DMS53 (cell line): ENCODE measurements around the gene PLCD1.
"Not testable (repeated sequence)": the region's sequence is repeated elsewhere in the genome, so short reads cannot be mapped to it uniquely, and the experiment has no call there.

Experiments
- DNase-seq: peaks from one replicate; lab custom pipeline; 2025; lab: John Stamatoyannopoulos, UW

The PLCD1 gene

DNA sequence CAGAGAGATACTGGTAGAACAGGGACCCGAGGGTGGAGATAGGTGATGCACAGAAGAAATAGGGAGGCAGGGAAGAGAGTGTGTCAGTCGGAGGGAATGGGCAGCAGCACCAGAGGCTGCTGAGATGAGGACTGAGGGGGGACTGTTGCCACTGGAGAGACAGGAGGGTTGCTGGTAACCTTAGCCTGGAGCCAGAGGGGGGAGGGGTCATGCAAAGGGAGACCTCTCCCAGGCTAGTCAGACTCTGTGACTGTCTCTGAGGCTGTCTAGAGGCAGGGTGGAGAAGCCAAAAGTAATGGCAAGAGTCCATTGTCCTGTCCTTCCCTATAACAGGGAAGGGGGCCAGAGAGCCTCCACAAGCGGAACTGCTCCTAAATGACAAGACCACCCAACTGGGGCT is 7.5 kb upstream of the PLCD1 start:
- no peak for DNase-seq

DNA sequence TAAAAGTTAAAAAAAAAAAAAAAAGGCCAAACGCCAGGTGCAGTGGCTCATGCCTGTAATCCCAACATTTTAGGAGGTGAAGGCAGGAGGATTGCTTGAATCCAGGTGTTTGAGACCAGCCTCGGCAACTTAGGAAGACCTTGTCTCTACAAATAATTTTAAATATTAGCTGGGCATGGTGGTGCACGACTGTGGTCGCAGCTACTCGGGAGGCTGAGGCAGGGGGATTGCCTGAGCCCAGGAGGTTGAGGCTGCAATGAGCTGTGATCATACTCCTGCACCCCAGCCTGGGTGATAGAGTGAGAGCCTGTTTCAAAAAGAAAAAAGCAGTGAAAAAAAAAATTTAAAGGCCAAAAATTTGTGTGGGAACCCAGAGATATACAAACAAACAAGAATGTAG is 6.8 kb upstream of the PLCD1 start:
- no peak for DNase-seq

DNA sequence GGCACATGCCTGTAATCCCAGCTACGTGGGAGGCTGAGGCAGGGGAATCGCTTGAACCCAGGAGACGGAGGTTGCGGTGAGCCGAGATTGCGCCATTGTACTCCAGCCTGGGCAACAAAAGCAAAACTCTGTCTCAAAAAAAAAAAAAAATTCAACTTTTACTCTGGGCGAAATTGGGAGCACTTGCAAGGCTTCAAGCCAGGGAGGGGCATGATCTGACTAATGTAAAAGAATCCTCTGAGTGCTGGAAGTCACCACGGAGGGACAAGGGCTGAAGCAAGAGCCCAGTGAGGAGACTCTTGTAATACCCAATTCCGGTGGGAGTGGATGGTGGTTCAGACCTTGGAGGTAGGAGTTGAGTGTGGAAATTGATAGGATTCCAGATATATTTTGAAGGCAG is 4.9 kb upstream of the PLCD1 start:
- not testable (repeated sequence) for DNase-seq

DNA sequence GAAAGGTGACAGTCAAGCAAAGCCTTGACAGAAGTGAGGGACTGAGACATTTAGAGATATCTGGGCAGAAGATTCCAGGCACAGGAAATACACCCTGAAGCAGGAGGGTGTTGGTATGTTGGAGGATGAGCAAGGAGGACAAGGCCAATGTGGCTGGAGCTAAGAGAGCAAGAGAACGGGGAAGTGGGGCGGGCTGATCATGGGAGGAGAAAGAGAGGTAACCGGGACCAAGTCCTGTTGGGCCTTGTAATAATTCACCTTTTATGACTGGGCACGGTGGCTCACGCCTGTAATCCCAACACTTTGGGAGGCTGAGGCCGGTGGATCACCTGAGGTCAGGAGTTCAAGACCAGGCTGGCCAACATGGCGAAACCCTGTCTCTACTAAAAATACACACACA is 4.1 kb upstream of the PLCD1 start:
- DNase-seq, result not testable (repeated sequence)

DNA sequence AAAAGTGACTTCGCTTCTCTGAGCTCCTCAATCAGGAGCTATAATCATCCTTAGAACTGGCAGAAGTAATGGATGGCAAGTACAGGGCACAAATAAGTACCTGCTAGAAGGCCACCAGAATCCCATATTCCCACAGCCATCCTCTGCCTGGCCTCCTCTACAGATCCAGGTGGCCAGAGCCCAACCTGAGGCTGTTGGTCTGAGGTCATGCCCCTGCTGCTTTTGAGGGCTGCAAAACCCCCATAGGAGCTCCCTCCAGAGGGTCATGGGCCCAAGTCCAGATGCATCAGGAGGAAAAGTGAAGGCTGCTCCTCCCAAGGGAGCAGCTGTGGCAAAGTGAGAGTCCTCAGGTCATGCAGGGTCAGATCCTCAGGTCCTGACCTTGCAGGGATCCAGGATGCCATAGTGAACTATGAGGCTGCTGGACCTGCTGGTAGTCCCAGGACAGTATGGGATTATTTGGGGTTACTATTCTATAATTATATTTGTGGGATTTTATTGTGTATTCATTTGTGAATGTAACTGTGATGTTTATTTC is 3.0 kb upstream of the PLCD1 start:
- no peak for DNase-seq

DNA sequence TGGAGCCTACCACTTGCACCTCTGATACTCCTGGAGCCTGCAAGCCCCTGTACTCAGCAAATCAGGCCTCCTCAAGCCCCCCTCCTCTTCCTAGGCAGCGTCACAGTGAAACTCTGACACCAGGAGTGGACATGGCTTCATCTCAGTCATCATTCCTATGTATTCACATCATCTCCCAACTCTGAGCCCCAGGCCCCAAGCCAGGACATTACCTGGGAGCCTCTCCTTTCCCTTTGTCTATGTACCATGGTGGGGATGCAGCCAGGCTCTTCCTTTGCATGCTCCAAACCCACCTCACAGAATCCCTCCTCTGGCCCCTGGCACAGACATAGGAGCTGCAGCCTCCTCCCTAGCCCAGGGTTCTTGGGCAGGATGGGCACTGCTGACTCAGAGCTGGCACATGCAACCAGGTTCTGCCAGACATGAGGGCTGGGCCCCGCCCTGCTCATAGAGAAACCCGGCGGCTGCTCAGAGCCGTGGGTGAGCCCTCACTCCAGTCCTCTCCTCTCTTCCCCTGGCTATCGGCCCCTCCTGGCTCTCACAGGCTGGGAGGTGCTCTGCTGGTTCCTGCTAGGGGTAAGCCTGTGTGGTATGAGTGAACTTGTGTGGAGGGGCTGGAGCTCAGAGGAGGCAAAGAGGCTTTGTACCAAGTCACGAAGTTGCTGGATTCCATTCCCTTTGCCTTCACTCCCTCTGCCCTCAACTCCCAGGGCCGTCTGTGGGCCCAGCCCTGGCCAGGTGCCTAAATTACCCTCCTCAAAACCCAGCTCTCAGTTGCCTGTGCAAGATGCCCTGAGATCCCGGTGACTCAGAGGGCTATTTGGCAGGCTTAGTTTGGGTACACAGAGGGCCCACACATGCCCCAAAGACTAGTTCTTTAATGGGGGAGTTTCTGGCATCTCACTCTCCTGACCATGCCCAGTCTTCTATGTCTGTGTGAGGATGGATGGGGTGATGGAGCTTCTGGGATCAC is 1.9 kb upstream of the PLCD1 start:
- peak; percentile 1 for DNase-seq

DNA sequence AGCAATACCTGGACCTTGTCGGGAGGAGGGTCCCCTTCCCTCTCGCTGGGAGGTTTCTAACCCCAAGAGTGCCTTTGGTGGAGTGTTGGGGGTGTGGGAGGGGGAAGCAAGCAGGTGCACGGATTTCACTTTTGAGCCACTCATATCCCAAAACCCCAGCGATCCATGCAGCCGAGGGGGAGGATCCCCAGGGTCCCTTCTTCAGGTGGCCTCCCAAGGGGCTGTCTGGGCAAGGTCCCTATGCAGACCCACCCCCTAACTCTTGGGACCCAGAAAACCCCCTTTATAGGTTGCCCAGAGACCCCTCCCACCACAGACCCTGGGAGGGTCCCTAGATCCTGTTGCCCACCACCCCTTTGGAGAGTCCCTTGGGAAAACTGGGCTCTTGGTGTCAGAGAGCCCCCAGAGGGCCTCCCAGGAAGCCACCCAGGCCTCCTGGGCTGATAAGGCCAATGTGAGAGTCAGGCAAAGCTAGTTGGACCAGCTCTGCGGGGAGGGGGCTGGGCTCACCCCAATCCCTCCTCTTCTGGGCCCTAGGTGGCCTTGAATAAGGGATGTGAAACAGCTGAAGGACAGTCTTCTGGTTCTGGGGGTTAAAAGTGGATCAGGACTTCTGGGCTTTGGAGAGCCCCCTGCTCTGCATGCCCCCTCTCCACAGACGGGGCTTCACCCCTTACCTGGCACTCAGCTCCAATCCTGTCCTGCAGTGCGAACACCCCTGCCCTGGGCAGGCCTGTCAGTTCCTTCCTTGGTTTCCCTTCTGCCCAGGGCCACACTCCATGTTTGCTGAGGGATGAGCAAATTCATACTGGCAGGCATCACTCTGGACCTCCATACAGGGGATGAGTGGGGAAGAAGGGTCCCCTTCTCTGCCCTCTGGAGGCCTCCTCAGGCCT is 932 bp upstream of the PLCD1 start:
- no peak for DNase-seq

DNA sequence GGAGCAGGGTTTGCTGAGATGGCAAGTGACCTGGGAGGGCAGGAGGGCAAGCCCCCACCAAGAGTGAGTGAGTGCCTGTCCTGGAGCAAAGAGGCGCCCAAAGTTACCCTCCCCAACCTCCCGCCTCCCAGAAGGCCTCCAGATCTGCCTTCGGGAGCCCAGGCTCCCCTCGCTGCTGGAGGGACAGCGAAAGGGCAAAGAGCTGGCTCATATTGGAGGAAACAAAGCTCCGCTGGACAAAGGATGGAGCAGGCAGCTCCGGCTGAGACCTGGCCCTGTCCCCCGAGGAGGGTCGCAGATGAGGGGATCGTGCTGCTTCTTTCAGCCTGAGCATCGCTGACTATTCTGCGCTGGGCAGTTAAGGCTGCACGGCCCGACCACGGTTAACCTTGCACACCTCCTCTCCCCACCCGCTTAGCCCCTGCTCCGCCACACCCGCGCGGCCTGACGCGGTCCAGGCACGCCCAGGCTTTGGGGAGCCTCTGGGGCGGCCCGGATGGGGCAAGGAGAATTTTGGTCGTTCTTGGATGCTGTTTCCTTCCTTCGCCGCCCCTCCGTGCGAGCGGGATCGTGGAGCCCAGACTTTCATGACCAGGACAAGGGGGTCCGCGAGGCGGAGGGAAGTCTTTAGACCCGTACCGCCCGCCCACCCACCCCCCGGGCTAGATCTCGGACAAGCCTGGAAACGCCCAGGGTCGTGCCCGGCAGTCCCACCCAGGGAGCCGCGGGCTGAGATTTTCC is 651 bp downstream of the PLCD1 start:
- no peak for DNase-seq

DNA sequence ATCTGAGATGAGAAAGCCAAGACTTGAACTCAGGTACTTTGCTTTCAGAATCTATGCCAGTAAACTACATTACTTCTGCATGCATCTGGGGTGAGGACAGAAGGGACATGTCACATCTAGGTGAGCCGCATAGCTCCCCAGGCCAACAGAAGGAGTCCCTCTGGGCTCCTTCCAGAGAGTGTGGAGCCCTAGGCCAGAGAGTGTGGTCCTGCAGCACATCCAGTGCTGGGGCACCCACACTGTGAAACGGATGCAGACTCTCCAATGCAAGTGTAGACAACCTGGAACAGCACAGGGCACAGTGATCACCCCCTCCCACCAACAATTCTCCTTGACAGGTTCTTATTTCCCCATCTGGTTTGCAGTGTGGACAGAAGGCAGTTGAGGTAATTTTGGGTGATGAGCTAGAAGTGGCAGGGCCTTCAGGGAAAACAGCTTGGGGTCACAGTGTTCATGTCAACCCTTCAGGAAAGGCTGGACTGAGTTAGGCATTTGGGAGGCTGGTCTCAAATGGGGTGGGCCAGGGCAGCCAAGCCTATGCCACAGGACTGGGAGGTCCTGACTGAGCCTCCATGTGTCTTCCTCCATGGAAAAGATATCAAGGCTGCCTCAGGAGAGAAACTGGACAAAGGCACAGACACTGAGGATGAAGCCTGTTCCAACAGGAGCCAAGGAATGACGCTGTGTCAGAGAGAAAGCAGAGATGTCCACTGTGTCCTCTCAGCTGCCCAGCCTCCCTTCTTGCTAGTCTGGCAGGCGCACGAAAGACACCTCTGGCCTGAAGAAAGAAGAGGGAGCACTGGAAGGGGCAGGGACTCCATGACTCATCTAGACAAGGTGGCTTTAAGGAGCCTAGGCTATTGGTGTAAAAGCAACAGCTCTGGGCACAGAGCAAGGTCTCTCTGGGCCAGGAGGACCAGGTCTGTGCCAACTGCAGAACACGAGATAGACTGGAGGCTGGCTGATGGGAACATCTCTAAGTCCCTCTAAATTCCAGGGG is 1.7 kb downstream of the PLCD1 start:
- DNase-seq, result no peak

DNA sequence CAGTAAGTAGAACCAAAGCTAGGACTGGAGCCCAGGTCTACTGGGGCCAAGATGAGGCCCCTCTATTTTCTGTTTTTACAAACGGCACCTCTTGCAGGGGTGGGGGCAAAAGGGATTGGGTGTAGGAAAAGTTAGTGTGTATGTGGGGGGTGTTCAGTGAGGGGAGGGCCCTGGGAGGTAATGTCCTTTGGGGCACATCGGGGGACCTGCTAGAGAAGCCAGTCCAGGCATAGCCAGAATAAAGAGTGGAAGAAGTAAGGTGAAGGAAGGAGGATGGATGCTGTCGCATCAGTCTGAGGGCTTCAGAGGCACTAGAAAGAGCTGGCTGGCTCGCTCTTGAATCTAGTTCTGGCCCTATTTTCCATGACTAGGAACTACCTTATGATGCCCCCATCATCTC is 2.6 kb downstream of the PLCD1 start:
- no peak for DNase-seq

DNA sequence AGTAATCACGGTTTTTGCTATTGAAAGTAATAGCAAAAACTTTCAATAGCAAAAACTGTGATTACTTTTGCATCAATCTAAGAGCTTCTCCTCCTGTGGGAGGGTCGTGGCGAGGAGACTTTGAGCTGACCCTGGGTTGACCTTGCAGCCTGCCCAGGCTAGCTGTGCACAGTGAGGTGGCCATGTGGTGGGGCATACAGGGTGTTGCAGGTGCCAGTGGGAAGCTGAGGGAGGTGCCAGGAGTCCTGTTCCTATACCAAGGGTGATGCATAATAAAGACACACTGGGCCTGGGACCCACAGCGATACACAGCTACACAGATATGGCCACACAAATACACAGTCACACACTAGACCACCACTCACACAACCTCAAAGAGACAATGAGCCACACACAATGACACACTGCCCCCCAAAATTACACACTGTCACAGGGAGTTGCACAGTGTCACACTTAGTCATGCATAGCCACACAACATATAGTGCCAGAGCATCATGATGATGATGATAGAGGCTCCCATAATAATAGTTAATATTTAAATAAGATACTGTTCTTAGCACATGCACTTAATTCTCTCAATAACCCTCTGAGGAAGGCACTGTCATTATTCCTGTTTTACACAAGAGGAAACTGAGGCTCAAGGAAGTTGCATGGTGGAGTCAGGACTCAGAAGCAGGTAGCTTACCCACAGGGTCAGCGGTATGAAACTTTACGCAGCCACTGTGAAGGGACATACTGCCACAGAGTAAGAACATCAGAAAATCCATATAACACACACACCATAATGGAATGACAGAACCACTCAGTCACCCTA is 6.3 kb downstream of the PLCD1 start:
- no peak for DNase-seq

DNA sequence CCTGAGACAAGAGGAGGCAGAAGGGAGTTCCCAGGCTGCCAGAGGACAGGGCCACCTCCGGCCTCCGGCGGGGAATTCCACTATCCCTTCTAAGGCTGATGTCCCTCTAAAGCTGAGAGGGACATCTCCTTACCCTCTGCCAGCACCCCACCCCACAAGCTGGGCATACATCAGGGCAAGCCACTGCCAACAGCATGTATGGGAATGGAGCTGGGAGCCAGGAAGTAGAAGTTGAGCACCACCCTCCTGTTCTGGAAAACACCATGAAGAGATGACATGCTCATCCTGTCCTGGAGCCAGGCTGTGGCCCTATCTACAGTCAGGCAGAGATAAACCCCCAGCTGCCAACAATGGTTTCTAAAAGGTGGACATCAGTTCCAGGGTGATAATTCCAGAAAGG is 7.1 kb downstream of the PLCD1 start:
- DNase-seq, result no peak

DNA sequence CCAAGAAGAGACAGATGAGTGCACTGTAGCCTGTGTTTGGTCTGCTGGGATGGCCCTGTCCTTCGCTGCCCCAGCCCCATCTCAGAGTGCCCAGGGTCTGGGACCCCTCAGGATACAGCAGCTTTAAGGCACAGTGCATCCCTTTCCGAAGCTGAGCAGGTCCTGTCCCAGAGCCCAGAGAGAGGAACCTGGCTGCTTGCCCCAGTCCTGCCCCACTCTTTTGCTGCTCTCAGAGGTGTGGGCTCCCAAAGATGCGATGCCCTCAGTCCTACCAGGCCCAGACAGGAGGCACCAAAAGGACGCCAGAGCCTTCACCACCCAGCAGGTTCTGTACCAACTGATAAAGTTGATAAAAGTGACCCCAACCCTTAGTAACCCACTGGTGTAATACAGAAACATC is 8.2 kb downstream of the PLCD1 start:
- DNase-seq, result no peak

DNA sequence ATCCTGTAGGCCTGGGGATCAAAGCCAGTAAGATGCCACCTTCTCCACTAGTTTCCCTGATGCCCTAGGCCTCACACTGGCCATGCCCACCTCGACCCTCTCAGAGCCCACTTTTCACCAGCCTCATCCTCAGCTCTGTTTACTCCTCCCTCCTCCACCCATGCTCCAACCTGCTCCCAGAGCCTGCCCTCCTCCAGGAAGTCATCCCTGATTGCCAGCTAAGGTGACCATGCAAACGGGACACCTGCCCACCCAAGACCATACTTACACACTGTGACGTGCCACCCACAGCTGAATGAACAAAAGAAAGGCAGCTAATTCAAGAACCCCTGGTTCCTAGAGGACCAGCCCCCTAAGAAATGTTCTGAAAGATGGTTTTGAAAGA is 9.1 kb downstream of the PLCD1 start:
- no peak for DNase-seq

DNA sequence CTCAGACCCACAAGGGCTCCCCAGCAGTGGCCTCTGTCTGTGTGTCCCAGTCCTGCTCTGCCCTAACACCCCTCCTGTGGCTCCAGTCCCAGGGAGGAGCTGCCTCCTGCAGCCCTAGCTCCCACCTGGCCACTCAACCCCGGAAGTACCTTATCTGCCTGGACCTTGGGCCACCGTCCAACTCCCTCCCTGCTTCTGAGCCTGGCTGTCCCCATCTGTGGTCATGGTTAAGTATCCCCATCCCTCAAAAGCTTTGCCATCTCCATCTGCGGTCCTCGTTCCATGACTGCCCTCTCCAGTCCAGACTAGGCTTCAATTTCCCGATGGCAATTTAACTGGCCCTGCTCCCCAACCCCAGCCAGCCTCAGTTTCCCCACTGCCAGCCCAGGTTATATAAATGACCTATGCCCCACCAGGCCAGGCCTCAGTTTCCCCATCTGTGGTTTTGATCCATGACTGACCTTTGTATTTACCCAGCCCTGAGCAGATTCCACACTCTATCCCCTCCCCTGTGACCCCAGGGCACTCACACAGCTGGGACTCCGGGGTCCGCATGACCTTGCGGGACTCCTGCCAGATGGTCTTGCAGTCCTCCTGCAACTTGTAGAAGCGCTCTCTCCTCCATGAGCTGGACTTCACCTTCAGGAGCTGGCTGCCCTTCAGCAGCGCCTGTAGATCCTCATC is 9.6 kb downstream of the PLCD1 start:
- DNase-seq, result peak; percentile 9

DNA sequence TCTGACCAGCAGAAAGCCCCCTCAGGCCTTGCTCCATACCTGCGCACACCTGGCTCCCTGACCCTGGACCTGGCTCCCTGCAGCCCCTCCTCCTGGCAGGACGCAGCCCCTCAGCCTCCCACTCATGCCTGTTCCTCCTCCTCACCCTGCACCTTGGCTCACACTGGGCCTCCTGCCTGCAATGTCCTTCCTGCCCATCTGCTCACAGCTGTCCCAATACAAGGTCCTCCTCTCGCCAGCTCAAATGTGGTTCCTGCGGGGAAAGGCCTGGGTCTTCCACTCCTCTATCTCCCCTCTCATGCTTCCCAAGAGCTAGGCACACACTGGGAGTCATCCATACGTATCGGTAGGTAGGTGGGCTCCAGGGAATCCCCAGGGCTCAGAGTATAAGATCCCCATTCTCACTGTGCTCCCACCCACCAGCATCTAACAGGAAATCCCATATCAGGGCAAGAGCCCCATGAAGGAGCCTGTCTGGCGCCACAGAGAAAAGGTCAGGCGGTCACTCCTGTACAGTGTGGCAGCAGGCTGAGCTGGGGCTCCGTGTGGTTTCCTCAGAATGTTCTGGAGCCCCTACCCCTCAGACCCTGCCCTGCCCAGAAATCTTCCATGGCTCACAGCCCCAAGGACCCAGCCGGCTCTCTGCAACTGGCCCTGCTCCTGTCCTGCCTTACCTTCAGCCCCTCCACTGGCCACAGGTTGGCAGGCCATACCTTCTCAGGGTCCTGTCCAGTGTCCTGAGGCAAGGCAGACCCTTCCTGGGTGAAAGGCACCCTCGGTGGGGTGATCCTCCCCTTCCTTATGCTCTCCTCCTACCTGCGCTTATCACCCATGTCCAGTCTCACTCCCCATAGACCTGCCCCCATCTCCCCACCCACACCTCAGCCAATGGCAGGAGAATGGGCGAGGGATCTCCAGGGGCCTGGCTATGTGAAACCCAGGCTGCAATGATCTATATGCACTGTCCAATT is 10.9 kb downstream of the PLCD1 start:
- DNase-seq, result no peak

DNA sequence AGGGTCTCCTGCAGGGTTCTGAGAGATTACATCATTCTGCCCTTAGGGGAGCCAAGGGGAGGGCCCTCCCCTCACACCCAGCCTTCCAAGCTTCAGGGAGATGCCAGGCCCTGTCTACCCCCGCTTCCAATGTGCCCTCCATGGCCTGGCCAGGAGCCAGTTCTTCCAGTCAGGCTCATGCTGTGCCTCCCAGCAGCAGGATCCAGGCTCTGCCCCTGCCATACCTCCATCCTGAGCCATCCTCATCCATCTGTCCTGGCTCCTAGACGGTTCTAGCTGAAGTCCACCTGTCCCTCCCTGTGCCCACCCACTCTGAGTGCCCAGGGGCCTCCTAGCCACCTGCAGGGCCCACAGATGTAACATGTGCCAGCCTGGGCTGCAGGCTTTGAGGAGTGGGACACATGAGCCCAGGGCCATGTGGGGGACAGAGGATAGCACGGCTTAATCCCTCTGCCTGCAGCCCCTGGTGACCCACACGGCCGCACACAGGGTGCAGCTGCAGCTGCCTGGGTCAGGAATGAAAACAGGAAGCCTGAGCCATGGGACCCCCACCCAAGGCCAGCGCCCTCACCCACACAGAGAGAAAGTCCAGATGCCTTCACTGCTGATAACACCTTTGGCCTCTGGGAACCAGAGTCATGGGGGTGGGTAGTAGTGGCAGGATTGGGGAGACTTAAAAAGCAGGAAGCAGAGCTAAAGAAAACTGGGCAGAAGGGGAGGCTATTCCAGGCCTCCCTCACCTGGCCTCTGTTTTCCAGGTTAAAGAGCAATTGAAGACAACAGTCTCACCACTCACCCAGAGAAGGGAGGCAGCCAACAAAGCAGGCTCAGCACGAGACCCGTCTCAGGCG is 11.8 kb downstream of the PLCD1 start:
- no peak for DNase-seq
